Mammary epithelial cell (primary cell): ENCODE data around the gene MYO15A.

Source experiments
- CTCF ChIP-seq, 2 donors: IDR thresholded peaks in 1 of 2; conservative IDR thresholded peaks in 1 of 2; 2 replicates each; pipeline ENCODE4 v1.5.1; 2011 to 2012; ENCODE audit warnings: inconsistent platforms in 2 of 2, low read length in 2 of 2, mild to moderate bottlenecking in 2 of 2, control low read depth in 1 of 2, low read depth in 1 of 2; ENCODE audit not compliant: insufficient read depth in 1 of 2; ENCODE audit errors: extremely low read depth in 1 of 2
- EZH2 ChIP-seq: IDR thresholded peaks from 2 replicates; pipeline ENCODE4 v1.6.1; 2012; ENCODE audit warnings: low read length, inconsistent platforms, borderline replicate concordance

GRCh38 chr17:18206962-18207361 lies 98.4 kb downstream of the MYO15A start:
- TF ChIP-seq CTCF (conservative IDR thresholded peaks at IDR 0.05 in 1 of 2, IDR thresholded peaks at IDR 0.05 in 1 of 2; ENCODE audit: extremely low read depth in 1 of 2, insufficient read depth in 1 of 2, low read depth in 1 of 2, low read length in 2 of 2) (no peak), EZH2 (no peak)
